Stimulated activated CD4-positive, alpha-beta T cell treated with anti-CD3 and anti-CD28 coated beads, Interleukin-12 subunit alpha, Interleukin-12 subunit beta, amount 100 ng/mL, for 4 hours (primary cell): ENCODE data around the gene RALGAPA2.

Experiments used
- DNase-seq: peaks from one replicate; pipeline ENCODE4 v3.0.0-alpha.2; 2020

The RALGAPA2 gene

DNA sequence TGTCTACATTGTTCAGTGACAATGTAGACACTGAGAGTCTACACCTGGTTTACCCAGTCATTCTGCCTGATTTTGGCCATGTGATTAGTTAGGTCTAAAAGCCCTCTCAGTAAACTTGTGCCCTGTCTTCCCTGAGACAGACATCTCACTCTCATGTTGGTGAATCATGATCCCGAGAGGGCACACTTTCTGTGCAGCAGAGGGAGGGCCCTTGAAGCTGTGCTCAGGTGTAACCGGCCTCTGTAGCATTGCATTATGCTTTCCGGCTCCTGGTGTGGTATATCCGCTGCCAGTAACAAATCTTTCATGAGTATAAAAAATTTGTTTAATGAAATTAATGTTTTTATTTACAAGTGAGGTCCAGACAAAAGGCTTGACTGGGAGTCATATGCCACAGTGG is 85.0 kb downstream of the RALGAPA2 start:
- no peak for DNase-seq

DNA sequence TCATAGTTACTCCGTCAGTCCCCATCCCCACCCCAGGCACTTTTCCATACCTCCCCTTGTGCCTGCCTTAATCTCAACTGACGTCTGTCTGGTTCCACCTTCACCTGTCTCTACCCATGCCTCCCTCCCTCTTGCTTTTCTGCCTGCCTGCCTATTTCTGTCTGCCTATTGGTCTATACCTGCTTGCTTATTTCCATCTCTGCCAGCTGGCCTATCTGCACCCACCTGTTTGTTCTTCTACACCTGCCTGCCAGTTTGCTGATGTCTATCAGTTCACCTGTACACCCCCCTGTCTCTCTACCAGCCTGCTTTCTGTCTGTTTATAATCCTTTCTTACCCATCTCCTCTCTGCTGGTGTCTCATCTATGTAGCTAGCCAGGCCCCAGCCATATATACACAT is 87.5 kb downstream of the RALGAPA2 start:
- no peak for DNase-seq

DNA sequence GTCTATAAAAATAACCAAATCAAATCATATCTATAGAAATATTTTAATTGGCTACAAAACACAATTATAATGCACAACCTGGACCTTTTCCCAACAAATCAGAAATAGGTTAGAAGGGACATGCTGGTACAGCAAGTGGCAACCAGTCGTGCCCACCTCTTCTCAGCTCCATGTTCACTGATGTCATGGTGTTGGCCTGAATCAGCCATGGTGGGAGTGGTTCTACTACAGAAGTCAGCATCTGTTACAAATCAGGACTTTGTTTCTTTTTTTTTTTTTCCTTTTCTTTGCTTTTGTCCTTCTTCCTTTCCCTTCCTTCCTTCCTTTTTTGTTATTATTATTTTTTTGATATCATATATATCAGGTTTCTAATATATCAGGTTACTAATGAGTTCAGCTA is 91.2 kb downstream of the RALGAPA2 start:
- DNase-seq: no peak

DNA sequence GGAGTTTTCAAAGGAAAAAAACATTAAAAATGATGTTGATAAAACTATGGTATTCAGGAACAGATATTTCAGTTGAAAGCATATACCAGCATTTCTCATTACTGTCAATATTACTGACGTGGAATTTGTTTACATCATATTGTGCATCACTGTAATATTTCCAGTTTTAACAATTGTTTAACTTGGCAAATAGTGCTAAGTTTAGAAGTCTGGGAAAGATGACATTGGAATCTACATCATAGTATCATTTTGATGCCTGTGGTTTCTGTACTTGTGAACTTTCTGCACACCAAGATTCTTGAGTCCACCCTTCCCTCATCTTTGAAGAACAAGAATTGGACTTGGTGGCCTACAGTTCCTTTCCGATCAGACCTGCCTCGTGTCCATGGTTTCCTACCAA is 98.1 kb downstream of the RALGAPA2 start:
- no peak for DNase-seq

DNA sequence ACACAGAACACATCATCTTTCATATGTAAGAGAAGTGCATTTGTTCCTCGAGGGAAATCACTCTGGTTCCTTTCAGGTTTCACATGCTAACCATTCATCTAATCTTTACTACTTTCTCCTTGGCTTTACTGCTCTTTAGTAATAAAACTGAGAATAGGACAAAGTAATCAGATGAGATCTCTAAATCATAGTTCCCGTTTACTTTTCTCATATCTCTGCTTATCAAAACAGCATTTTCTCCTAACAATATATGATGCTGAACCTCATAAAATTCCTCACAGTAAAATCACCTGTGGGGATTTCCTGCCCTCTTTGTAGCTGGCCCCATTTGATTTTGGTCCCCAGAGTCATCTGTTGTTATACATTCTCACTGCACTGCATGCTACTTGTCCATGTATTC is 100.2 kb downstream of the RALGAPA2 start:
- DNase-seq: no peak

DNA sequence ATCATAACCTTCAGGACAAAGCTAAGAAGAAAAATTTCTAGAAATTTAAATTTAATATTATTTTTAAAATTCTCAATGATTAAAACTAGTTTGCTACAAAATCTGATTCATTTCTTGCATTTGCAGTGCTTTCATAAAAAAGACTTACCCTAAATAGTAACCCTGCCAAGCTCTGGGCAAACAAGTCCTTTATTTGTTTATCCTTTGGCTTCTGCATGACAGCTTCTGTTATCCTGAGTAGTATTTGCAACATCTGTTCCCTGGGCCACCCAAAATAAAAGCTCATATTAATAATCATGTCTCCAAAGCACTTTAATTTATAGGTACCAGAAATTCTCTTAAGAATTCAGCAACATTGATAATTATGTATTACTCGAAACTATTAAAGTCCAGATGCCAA is 101.3 kb downstream of the RALGAPA2 start:
- no peak for DNase-seq

DNA sequence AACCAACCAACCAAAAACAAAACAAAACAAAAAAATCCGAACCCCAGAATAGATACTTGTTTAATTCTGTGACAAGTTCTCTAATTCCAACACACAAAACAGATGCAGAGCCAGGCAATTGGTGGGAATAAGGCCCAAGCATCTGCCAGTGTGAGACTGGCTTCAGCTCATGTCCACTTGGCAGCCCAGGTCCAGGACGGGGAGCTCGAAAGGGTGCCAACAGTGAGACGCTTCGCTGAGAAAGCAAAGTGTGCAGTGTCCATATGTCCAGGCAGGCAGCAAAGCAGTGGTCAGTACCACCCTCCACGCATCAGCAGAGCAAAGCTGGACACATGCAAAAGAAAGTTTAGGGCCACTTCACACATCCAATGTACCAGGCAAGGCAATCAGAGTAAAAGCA is 102.9 kb downstream of the RALGAPA2 start:
- DNase-seq: no peak

DNA sequence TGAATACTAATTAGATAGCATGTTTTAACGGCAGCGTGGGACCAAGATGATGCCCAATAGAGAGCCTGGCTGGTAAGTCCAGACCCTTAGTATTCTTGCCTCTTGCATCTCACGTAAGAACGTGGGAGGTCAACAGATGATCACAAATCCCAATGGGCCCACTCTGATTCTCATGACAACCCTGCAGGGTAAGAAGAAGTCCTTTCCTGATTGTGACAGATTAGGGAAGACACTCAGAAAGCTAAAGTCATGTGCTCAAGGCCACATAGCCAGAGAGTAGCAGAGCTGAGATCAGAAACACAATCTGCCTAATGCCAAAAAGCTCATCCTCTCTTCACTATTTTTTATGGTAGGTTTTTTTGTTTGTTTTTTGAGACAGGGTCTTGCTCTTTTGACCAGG is 103.8 kb downstream of the RALGAPA2 start:
- no peak for DNase-seq

DNA sequence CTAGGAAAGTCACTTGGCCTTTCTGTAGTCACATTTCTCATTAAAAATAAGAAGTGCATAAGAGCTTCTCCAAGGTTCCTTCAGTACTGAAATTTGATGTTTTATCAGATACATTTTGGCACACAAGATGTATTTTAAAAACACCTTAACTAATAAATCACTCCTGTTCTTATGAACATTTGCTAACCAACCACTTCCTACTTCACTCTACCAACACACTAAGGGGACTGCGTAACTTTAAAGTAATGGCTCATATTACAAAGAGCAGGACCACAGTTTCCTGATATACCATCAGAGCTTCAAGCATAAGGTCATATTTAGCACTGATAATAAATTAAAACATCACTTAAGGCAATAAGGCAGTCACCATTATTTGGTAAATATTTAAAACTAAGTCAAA is 104.4 kb downstream of the RALGAPA2 start:
- no peak for DNase-seq

DNA sequence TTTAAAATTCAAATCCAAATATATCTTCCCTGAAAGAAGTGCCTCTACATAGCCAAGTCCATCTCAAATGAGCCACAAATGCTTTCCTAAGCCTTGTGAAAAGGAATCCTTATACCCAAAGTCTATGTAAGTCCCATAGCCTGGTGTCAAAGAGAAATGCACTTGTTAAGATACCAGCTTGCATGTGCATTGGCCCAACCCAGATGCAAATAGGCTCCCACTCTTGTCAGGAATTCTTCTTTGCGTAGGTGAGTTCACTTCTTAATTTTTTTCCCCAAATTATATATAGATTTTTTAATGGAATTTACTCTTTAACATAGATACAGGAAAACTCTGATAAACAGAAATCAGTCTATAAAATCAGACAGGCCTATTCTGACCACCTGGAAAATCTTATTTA is 105.6 kb downstream of the RALGAPA2 start:
- DNase-seq: no peak

DNA sequence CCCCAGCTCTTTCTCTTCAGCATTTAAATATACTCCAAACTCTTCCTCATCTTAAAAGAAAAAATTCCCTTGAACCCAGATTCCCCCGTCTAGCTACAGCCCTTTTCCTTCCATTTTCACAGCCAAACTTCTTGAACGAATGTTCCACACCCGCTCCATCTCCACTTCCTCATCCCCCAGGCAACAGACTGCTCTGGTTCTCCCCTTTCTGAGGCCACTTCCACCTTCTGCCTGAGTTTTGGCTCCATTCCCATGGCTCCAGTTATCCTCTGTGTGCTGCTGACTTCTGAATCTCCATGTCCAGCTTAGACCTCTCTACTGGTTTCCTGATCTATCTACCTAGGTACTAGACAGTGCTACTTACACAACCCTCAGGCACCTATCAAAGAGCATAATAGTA is 106.4 kb downstream of the RALGAPA2 start:
- no peak for DNase-seq

DNA sequence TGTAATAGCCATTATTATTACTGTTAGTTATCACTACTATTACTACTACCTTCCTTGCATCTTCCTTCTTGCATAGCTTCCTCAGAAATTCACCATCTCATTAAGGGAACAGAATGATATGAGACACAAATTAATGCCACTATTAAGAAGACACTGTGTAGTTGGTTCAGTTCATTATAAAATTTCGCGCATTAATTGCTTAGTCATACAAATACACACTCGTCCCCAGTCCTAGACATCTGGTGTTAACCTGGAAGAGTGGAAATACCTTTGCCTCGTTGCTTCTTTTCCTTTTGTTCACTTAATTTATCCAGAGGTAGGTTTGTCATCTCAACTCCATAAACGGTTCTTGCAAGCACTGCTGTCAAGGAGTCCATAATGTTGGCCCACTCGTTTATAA is 107.5 kb downstream of the RALGAPA2 start:
- DNase-seq: no peak

DNA sequence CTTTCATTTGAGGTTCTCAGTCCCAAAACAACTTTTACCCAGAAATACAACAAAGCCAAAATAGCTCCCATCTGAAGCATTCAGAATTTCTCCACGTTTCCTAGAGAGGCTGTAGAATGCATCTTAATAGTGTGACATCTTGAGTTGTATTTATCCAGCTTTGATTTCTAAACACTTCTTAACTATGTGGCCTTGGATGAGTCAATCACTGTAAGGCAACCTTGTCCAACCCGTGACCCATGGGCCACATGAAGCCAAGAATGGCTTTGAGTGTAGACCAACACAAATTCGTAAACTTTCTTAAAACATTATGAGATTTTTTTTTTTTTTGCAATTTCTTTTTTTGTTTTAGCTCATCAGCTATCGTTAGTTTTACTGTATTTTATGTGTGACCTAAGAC is 108.1 kb downstream of the RALGAPA2 start:
- no peak for DNase-seq

DNA sequence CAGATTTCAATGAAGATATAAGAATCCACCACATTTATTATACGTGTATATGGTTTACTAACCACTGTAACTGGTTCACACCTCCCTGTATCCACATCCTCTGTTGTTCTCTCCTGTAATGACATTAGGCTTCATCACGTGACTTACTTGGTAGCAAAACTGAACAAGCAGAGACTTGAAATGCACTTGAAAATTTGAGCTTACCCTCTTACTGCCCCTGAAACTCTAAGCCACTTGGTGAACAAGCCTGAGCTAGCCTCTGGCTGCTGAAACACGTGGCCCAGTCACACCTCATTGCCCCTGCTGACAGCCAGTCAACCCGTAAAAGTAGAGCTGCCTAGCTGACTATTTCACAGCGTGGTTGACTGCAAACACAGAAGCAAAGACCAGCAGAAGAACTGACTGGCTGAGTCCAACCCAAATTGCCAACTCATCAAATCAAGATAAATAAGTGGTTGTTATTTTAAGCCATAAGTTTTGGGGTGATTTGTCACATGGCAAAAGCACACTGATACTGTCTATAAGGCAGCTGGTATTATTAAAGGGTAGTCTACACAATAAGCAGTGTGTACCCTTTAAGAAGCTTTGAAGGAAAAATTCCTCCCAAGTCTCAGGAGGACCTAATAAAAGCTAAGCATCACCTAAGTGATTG is 109.0 kb downstream of the RALGAPA2 start:
- DNase-seq: no peak

DNA sequence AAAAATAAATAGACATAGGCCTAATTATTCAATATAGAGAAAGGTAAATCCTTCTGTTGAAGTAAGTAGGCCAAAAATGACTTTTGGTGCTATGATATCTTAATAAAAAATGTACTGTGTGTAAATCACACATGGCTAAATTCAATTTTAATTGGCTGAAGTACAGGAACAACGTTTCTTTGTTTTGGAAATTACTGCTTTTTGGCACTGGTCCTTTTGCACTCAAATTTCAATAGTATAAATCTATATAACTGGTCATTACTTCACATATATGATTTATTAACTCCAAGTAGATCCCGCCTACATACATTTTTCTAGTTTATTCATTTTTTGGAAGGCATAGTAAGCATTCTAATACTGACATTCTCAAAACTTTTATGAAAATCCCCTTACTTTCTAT is 114.5 kb downstream of the RALGAPA2 start:
- no peak for DNase-seq

DNA sequence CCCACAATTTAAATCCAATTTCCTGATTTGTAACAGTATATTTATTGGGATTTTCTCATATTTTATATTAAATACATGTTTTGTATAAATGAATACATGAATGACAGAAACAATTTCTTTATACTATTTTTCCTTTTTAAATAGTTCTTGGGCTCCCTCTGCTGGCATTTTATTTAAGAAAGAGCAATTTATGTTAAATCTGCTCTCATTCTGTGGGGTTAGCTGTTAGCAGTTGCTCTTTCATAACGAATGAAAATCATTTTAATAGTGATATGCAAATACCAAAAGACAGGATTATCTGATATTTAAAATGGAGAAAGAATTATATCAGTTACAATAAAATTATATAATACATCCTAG is 118.3 kb downstream of the RALGAPA2 start:
- DNase-seq: no peak

DNA sequence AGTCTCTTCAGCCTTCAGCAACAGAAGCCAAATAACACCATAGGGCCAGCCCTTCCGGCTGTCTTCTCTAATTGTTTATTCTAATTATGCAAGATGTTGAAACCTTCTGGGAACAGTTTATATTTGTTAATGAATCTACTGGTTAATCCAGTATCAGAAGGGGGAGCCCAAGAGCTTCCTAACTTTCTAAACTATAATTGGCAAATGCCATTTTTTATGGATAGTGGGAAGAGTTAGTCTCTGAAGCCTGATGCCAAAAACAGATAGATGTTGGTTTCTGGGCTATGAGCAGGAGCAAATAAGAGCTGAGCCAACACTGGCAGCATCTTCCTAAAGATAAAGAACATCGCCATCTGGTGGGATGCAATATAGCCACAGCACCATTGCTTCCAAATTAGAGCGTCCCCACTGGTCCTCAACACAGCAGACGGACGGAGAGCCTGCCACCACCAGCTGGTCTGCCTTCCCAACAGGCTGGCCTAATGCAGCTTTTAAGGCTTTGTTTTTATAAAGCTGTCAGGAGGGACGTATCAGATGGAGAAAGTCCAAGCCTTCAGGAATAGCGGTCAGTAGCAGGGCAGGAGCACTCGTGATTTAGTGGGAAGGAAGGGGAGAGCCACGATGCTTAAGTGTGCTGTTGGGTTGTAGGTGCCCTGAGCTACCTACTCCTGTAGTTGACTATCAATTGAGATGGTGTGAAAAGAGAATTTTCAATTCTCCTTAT is 118.8 kb downstream of the RALGAPA2 start:
- DNase-seq: no peak

DNA sequence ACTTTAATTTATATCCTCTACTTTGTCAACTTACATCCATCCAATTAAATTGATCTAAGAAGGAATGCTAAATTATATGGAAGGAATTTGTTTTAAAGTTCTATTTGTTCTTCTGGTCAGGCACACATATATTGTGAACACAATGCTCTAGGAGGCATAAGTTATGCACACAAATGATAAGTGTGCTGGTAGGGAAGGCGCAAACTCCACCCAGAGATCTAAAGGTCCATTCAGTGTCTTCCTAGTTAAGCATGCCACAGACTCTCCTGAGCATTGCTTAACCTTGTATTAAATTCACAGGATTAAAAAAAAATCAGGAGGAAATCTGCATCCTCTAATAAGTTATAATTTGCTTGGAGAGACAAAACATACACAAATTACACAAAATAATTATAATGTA is 127.3 kb downstream of the RALGAPA2 start:
- no peak for DNase-seq

DNA sequence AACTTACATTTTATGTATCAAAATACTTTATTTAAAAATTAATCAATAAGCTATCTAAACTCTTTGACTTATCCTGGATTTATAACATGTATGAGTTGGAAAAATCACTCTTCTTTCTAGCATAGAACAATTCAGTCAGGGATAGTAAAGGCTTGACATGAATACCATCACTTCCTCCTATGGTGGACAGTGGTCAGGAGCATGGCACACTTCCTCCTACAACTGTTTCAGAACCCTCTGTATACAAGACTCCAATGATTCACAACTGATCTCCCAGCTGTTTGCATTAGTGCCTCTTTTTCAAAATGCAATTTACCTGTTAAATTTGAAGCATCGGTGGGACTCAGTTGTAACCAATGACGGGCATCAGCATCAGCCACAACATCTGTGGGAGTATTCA is 129.7 kb downstream of the RALGAPA2 start:
- no peak for DNase-seq

DNA sequence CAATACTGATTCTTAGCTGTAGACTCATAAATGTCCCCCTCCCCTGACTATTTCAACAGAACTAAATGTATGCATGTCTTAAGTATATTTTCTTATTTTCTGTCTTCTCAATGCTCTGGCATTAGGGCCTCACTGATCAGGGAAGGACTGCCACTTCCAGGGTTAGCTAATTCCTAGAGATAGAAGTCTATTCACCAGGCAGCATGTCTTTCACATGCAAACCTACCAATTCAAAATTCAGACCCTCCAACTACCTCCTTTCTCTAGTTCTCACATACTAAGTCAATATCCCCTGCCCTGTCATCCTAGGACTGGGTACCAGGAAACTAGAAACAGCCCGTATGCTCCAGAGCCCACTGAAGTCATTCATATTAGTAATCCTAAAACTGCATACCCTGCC is 132.3 kb downstream of the RALGAPA2 start:
- DNase-seq: no peak

DNA sequence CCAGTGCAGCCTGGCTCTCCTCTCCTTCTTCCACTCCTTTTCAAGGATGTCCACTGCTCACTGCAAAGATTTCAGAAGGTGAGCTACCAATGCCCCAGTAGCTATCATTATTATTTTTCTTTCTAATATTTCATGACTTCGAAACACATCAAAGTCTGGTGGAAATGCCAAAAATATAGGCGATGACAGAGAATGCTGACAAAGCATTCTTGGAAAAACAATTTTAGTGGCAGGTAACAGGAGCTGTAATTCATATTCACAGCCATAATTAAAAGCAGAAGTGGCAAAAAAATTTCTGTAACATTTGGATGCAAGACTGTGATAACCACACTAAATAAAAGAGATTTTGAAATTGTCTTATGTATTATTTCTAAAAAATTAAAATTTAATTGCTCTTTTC is 133.6 kb downstream of the RALGAPA2 start:
- no peak for DNase-seq

DNA sequence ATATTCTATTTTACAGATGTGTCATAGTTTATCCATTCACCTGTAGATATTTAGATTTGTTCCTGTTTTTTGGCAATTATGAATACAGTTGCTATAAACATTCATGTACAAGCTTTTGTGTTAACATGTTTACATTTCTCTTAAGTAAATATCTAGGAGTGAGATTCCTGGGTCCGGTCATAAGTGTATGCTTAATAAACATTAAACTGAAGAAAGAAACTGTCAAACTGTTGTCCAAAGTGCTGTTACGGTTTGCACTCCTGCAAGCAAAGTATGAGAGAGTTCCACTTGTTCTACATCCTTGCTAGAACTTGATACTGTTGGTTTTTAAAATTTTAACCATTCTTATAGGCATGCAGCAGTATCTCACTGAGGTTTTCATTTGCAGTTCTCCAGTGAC is 138.6 kb downstream of the RALGAPA2 start:
- no peak for DNase-seq

DNA sequence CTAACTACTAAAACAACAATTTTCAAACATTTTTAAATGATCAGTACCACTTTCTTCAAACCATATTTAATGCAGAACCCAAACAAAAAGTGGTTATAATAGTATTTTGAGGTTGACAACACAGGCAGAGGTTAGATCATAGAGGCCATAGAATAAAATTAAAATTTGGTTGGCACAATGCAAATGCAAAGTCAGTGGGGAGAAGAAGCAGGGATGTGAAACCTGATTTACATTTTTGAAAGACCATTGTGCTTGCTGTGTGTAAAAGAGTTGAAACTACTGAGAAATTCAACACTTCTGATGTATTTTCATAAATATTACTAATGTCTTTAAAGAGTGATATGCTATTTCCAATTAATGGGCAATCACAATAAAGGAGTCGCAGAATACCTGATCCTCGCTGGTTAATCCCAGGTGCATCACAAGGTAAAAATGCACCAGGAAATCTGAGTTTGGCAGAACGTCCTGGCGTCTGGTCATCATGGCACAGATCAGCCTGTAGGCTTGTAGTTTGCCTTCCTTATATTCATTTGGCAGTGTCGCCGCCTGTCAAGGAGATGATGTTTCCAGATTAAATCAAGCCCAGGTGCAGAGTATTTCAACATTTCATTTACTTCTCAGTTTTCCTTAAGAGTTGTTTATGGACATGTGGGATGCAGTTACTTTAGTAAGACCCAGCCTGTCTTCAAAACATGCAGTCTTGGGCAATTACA is 141.2 kb downstream of the RALGAPA2 start:
- no peak for DNase-seq

DNA sequence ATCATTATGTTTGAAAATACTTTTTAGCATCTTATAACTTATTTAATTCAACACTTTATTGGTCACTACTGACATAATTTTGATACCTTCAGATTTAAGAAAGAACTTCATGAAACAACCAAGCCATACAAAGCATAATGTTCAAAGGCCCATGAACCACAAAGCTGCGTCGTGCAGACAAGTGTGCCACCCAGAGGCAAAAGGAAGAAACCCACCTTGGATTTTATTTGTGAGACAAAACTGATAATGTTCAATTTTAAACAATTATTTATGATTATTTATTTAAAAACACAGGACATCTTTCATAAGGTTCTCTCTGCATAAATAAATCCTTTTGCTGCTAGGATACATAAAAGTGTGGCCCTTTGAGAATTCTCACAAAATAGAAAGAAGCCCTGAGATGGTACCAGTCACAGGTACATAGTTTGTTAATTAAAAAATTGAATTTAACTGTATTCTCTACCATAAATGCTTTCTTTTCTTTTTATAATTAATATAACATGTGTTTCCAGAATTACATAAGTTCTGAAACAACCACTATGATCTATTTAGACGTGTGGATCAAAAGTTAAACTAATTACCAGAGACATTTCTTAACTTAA is 143.7 kb downstream of the RALGAPA2 start:
- DNase-seq: peak; percentile 29
